Ishikawa (cell line): ENCODE data around the gene SOX15.

Experiments
- CEBPB ChIP-seq: IDR thresholded peaks from 2 replicates; pipeline ENCODE4 v1.6.1; 2012
- REST ChIP-seq: IDR thresholded peaks from 2 replicates; pipeline ENCODE4 v1.6.1; 2012; ENCODE audit warnings: low read depth, mild to moderate bottlenecking
- ZBTB7A ChIP-seq: IDR thresholded peaks from 2 replicates; pipeline ENCODE4 v1.6.1; 2012; ENCODE audit warnings: low read depth

DNA sequence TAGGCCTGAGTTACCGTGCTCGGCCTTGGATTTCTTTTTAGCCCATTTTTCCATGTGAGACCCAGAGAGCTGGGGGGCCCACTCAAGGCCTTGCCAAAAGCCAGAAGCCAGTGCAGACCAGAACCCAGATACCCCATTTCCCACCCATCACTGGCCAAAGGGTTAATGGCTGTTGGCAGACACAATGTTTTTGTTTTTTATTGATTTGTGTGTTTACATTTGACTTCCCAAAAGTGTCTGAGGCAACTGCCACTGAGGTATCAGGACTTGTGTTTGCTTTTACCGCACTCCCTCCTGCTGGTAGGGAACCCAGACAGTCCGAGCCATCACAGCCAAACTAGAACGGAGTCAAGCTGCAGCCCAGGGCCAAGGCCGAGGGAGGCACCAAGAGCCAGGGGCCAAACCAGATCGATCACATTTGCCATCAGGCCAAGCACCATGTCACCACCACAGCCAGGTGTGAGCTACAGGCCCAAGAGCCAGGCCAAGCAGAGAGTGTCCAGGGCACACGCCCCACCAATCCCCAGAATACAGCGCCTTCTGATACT is 48.7 kb downstream of the SOX15 start:
- TF ChIP-seq CEBPB: no peak
- TF ChIP-seq REST: no peak
- no peak for TF ChIP-seq ZBTB7A
